Left ventricle myocardium inferior (tissue), 1 donor: ENCODE results near the gene ODAD4. TPM values are rescaled to one million over a fixed set of nuclear protein-coding genes. Genes with fewer than 3 reads are reported as not detected.
A peak's percentile ranks its signal among the peaks of the same experiment; 100 is the strongest.

Experiments used
- DNase-seq: peaks from one replicate; pipeline ENCODE4 v3.0.0-alpha.2; 2020
- H3K27ac ChIP-seq: fragments of 200-600 bp; replicated peaks from 2 replicates; pipeline ENCODE4 v1.8.0; 2021
- H3K27me3 ChIP-seq: fragments of 200-600 bp; 2 replicates; pipeline ENCODE4 v1.8.0; 2021; ENCODE audit warnings: low read depth
- H3K36me3 ChIP-seq: fragments of 200-600 bp; 2 replicates; pipeline ENCODE4 v1.8.0; 2021
- H3K4me1 ChIP-seq: fragments of 200-600 bp; 2 replicates; pipeline ENCODE4 v1.8.0; 2021
- H3K4me3 ChIP-seq: fragments of 200-600 bp; 2 replicates; pipeline ENCODE4 v1.8.0; 2021; ENCODE audit warnings: mild to moderate bottlenecking, moderate library complexity
- H3K9me3 ChIP-seq: fragments of 200-600 bp; replicated peaks from 2 replicates; pipeline ENCODE4 v1.8.0; 2021
- intact Hi-C: fragments of 100-400 bp; cut with micrococcal nuclease; formaldehyde crosslinking; loops from one replicate; pipeline ENCODE4 v1.11.0; 2022
- total RNA-seq: library from RNA; stranded (reverse); fragmentation: NEBNext Ultra II Directional; extraction: Animal tissue kit (Norgen Biotek cat#: 25700); gene quantifications from one replicate; pipeline ENCODE4 v1.2.1, GENCODE V29; 2021
- TF ChIP-seq, protein P1 (sequence below): fragments of 200-600 bp; IDR thresholded peaks from 2 replicates; pipeline ENCODE4 v1.8.0; 2021; ENCODE audit warnings: antibody characterized with exemption, mild to moderate bottlenecking, borderline replicate concordance
- donor health status: DM: no; HTN: yes; CAD: no; lungs with severe emphysema.

The ODAD4 gene
- total RNA-seq, 1 donor from 2014 or later: 1.3 TPM

DNA sequence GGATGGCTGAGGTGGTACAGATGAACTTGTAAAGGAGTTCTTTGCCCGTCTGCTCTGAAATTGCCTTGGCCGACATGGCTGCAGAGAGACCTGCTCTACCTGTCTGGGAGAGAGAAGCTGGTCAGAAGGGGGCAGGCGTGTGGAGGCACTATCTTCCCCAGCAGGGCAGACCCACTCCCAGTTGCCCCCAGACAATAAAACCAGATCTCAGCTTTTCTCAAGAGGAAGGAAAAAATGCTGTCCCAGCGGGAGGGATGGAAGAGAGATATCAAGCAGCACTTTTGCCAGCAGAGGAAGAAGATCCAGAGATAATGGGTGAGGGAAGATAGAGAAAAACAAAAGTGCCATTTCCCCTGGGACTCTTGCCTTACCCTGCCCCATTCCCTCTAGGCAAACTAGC lies 16.6 kb upstream of the ODAD4 start:
- Histone ChIP-seq H3K9me3 (no peaks in the 10 kb centered on the region), H3K4me3 (no peak overlapping the region), H3K4me1 (peaks cover 49% of the 10 kb centered on the region), H3K27me3 (no peaks in the 10 kb centered on the region), H3K27ac (no peak overlapping the region), H3K36me3 (peaks cover 50% of the 10 kb centered on the region)
- intact Hi-C loops: no loop called here
- TF ChIP-seq, protein P1, sequence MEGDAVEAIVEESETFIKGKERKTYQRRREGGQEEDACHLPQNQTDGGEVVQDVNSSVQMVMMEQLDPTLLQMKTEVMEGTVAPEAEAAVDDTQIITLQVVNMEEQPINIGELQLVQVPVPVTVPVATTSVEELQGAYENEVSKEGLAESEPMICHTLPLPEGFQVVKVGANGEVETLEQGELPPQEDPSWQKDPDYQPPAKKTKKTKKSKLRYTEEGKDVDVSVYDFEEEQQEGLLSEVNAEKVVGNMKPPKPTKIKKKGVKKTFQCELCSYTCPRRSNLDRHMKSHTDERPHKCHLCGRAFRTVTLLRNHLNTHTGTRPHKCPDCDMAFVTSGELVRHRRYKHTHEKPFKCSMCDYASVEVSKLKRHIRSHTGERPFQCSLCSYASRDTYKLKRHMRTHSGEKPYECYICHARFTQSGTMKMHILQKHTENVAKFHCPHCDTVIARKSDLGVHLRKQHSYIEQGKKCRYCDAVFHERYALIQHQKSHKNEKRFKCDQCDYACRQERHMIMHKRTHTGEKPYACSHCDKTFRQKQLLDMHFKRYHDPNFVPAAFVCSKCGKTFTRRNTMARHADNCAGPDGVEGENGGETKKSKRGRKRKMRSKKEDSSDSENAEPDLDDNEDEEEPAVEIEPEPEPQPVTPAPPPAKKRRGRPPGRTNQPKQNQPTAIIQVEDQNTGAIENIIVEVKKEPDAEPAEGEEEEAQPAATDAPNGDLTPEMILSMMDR: no peak
- no peak for DNase-seq

DNA sequence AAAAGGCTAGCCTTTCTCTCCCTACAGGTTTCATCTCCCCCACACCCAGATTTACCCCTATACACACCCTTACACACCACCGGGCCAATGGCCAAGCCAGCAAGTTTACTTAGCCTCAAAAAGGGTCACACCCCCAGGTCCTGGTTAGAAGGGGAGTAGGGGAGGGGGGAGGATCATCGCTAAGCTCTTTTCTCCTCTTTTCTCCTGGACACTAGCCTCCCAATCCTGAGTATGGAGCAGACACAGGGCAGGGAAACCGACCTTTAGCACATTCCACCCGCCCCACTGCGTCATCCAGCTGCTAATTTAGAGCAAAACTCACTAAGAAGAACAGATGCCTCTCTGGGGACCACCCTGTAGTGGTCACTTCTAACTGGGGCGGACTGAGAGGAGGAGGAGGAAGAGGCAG lies 16.1 kb upstream of the ODAD4 start:
- no peak for DNase-seq
- Histone ChIP-seq H3K9me3 (no peaks in the 10 kb centered on the region), H3K27me3 (no peaks in the 10 kb centered on the region), H3K4me1 (peaks cover 53% of the 10 kb centered on the region), H3K27ac (no peak overlapping the region), H3K4me3 (no peak overlapping the region), H3K36me3 (peaks cover 44% of the 10 kb centered on the region)
- intact Hi-C loops: no loop called here
- TF ChIP-seq, protein P1: no peak

- H3K27me3 ChIP-seq: no peaks in the 10 kb centered on the region
- TF ChIP-seq, protein P1: no peak
- DNase-seq: no peak
- intact Hi-C loops: no loop called here
- no peak overlapping the region for H3K27ac ChIP-seq
- H3K4me3 ChIP-seq: no peak overlapping the region
- peaks cover 38% of the 10 kb centered on the region for H3K36me3 ChIP-seq
- no peaks in the 10 kb centered on the region for H3K9me3 ChIP-seq
- H3K4me1 ChIP-seq: peaks cover 59% of the 10 kb centered on the region
Measured at GRCh38 chr17:41915020-41915419, 15.4 kb upstream of the ODAD4 start.

GRCh38 chr17:41915566-41915965 lies 14.9 kb upstream of the ODAD4 start:
- no peaks in the 10 kb centered on the region for H3K9me3 ChIP-seq
- H3K36me3 ChIP-seq: peaks cover 32% of the 10 kb centered on the region
- intact Hi-C loops: no loop called here
- no peak overlapping the region for H3K4me3 ChIP-seq
- H3K27me3 ChIP-seq: no peaks in the 10 kb centered on the region
- TF ChIP-seq, protein P1: no peak
- DNase-seq: no peak
- H3K4me1 ChIP-seq: peaks cover 59% of the 10 kb centered on the region
- no peak overlapping the region for H3K27ac ChIP-seq

DNA sequence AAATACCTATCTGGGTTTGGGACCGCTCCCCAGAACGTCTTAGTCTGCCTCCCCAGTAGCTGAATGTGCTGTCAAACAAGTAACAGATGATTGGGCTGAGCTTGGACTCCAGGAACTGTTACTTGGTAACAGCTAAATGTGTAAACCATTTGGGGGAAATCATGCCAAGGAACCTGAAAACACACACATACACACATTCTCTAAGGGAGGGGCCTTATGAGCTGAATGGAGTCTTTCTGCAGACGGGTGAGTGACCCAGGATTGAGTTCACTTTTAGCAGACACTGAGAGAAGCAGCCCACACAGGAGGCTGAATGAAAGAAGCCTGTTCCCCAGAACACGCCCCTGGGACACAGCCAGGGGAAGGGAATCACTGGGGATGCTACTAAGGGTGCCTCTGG lies 13.2 kb upstream of the ODAD4 start:
- TF ChIP-seq, protein P1: no peak
- Histone ChIP-seq H3K36me3 (peaks cover 16% of the 10 kb centered on the region), H3K27me3 (no peaks in the 10 kb centered on the region), H3K27ac (peak overlapping the region; percentile 92), H3K9me3 (no peaks in the 10 kb centered on the region), H3K4me3 (peak overlapping the region; percentile 94), H3K4me1 (peaks cover 59% of the 10 kb centered on the region)
- intact Hi-C loops: no loop called here
- no peak for DNase-seq
